H1 (cell line): ENCODE data around the gene USP24. TPM values are rescaled to one million over a fixed set of nuclear protein-coding genes. Genes with fewer than 3 reads are reported as not detected.
"Not testable (repeated sequence)": the region's sequence is repeated elsewhere in the genome, so short reads cannot be mapped to it uniquely, and the experiment has no call there.

Source experiments
- CTCF ChIA-PET: fragments of 300-600 bp; sonication (Branson Sonifier 250); formaldehyde crosslinking; loops from one replicate; lab custom pipeline; 2021; ENCODE audit not compliant: partially characterized antibody; lab: Charles Lee
- POLR2A ChIA-PET: fragments of 300-600 bp; sonication (Branson Sonifier 250); formaldehyde crosslinking; loops from one replicate; lab custom pipeline; 2021; ENCODE audit warnings: inconsistent platforms; ENCODE audit not compliant: partially characterized antibody; lab: Charles Lee
- DNase-seq, 2 experiments: peaks; one replicate each; pipeline versions ENCODE4 v3.0.0 to v3.0.0-alpha.2; 2010 to 2022; ENCODE audit warnings: low spot score in 2 of 2, low read depth in 1 of 2, mixed read lengths in 1 of 2
- FAIRE-seq: peaks from 2 replicates; lab custom pipeline; 2011; peaks lifted over from hg19 to GRCh38; lab: Jason Lieb, UNC
- H2AFZ ChIP-seq: 2 replicates; pipeline ENCODE4 v1.8.1; 2012; ENCODE audit warnings: low read length, inconsistent platforms
- H2AK5ac ChIP-seq: 2 replicates; pipeline ENCODE4 v1.6.1; 2013; ENCODE audit warnings: low read depth, low read length
- H2BK120ac ChIP-seq: replicated peaks from 2 replicates; pipeline ENCODE3; 2013; ENCODE audit warnings: low read depth, low read length, inconsistent platforms
- H2BK12ac ChIP-seq: 2 replicates; pipeline ENCODE4 v1.6.1; 2013; ENCODE audit warnings: low read depth, low read length
- H2BK15ac ChIP-seq: 2 replicates; pipeline ENCODE4 v1.6.1; 2013; ENCODE audit warnings: low read length
- H2BK20ac ChIP-seq: 2 replicates; pipeline ENCODE4 v1.6.1; 2013; ENCODE audit warnings: low read length
- H2BK5ac ChIP-seq: 2 replicates; pipeline ENCODE4 v1.6.1; 2013; ENCODE audit warnings: low read depth, low read length
- H3K14ac ChIP-seq: 2 replicates; pipeline ENCODE4 v1.6.1; 2013; ENCODE audit warnings: inconsistent platforms; ENCODE audit not compliant: insufficient read length
- H3K18ac ChIP-seq: 2 replicates; pipeline ENCODE4 v1.6.1; 2013; ENCODE audit warnings: low read length; ENCODE audit errors: extremely low read depth
- H3K23ac ChIP-seq: 2 replicates; pipeline ENCODE4 v1.6.1; 2013; ENCODE audit warnings: inconsistent platforms; ENCODE audit not compliant: insufficient read length
- H3K23me2 ChIP-seq: 2 replicates; pipeline ENCODE4 v1.6.1; 2013; ENCODE audit warnings: low read depth, low read length
- H3K27ac ChIP-seq: 2 replicates; pipeline ENCODE4 v1.6.1; 2011; ENCODE audit warnings: low read depth, low read length, inconsistent platforms
- H3K27me3 ChIP-seq, 4 experiments: replicated peaks in 1 of 4; 1 replicate in 1 of 4; 2 replicates in 3 of 4; pipeline versions ENCODE4 v1.6.1 to v1.8.1; 2011 to 2013; ENCODE audit warnings: low read length in 3 of 4, mild to moderate bottlenecking in 3 of 4, inconsistent platforms in 2 of 4, mixed read lengths in 2 of 4, moderate library complexity in 1 of 4; ENCODE audit not compliant: control insufficient read depth in 3 of 4, insufficient read depth in 3 of 4; ENCODE audit errors: extremely low read depth in 1 of 4
- H3K36me3 ChIP-seq, 4 experiments: 2 replicates each; pipeline versions ENCODE4 v1.6.1 to v1.8.1; 2011 to 2013; ENCODE audit warnings: mild to moderate bottlenecking in 4 of 4, low read length in 3 of 4, moderate library complexity in 2 of 4, control low read depth in 1 of 4, inconsistent platforms in 1 of 4; ENCODE audit not compliant: insufficient read depth in 4 of 4, control insufficient read depth in 2 of 4
- H3K4ac ChIP-seq: replicated peaks from 2 replicates; pipeline ENCODE3; 2013; ENCODE audit warnings: low read length, low read depth, mixed read lengths, inconsistent platforms; ENCODE audit not compliant: insufficient read length
- H3K4me1 ChIP-seq, 4 experiments: replicated peaks in 1 of 4; 1 replicate in 1 of 4; 2 replicates in 3 of 4; pipeline versions ENCODE4 v1.6.1 to v1.8.1; 2011 to 2013; ENCODE audit warnings: low read length in 3 of 4, inconsistent platforms in 2 of 4, mixed read lengths in 1 of 4; ENCODE audit not compliant: insufficient read depth in 4 of 4, control insufficient read depth in 3 of 4
- H3K4me2 ChIP-seq, 2 experiments: 2 replicates each; pipeline versions ENCODE4 v1.6.1 to v1.8.1; 2011 to 2013; ENCODE audit warnings: low read depth in 2 of 2, low read length in 2 of 2, control low read depth in 1 of 2, inconsistent platforms in 1 of 2, mild to moderate bottlenecking in 1 of 2; ENCODE audit not compliant: insufficient read depth in 1 of 2
- H3K4me3 ChIP-seq, 4 experiments: fragments of 200-600, 300-600 bp in 1 of 4; sonication (generic), shearing (Covaris generic), sonication (Bioruptor Twin) in 1 of 4; 2 replicates each; pipeline versions ENCODE4 v1.5.1 to v1.8.1; 2011 to 2016; ENCODE audit warnings: low read length in 4 of 4, low read depth in 3 of 4, control low read depth in 2 of 4, inconsistent platforms in 2 of 4, mild to moderate bottlenecking in 2 of 4, mixed read lengths in 1 of 4, moderate library complexity in 1 of 4; ENCODE audit not compliant: insufficient read depth in 2 of 4; ENCODE audit errors: extremely low read depth in 1 of 4
- H3K56ac ChIP-seq: replicated peaks from 2 replicates; pipeline ENCODE3; 2013; ENCODE audit warnings: low read depth, mild to moderate bottlenecking, mixed read lengths, low read length, inconsistent platforms; ENCODE audit not compliant: insufficient read length
- H3K79me1 ChIP-seq: 2 replicates; pipeline ENCODE4 v1.6.1; 2013; ENCODE audit warnings: low read depth, low read length, control low read depth
- H3K79me2 ChIP-seq, 2 experiments: 2 replicates each; pipeline versions ENCODE4 v1.6.1 to v1.8.1; 2012 to 2013; ENCODE audit warnings: low read length in 2 of 2, mild to moderate bottlenecking in 2 of 2, inconsistent platforms in 1 of 2; ENCODE audit not compliant: insufficient read depth in 2 of 2, control insufficient read depth in 1 of 2
- H3K9ac ChIP-seq, 4 experiments: replicated peaks in 1 of 4; 1 replicate in 1 of 4; 2 replicates in 3 of 4; pipeline versions ENCODE4 v1.6.1 to v1.8.1; 2011 to 2013; ENCODE audit warnings: low read depth in 3 of 4, low read length in 3 of 4, control low read depth in 2 of 4, mild to moderate bottlenecking in 2 of 4, moderate library complexity in 2 of 4, inconsistent platforms in 1 of 4; ENCODE audit errors: extremely low read depth in 1 of 4
- H3K9me3 ChIP-seq, 2 experiments: 2 replicates each; pipeline versions ENCODE4 v1.6.1 to v1.8.1; 2012 to 2013; ENCODE audit warnings: mild to moderate bottlenecking in 2 of 2, moderate library complexity in 2 of 2, control low read depth in 1 of 2, inconsistent platforms in 1 of 2, low read depth in 1 of 2, low read length in 1 of 2, mixed read lengths in 1 of 2; ENCODE audit not compliant: insufficient read depth in 2 of 2
- H4K20me1 ChIP-seq, 2 experiments: replicated peaks in 1 of 2; 2 replicates each; pipeline versions ENCODE3 to v1.8.1; 2011 to 2013; ENCODE audit warnings: inconsistent platforms in 2 of 2, low read length in 2 of 2, mild to moderate bottlenecking in 1 of 2; ENCODE audit not compliant: insufficient read depth in 2 of 2, control insufficient read depth in 1 of 2
- H4K5ac ChIP-seq: 2 replicates; pipeline ENCODE4 v1.6.1; 2013; ENCODE audit warnings: low read length, low read depth, mixed read lengths, inconsistent platforms; ENCODE audit not compliant: insufficient read length
- H4K8ac ChIP-seq: 2 replicates; pipeline ENCODE4 v1.8.0; 2013; ENCODE audit warnings: mild to moderate bottlenecking, moderate library complexity, low read length, inconsistent platforms; ENCODE audit not compliant: insufficient read depth; ENCODE audit errors: extremely low read depth
- H4K91ac ChIP-seq: replicated peaks from 2 replicates; pipeline ENCODE3; 2013; ENCODE audit warnings: low read length, mixed read lengths, inconsistent platforms; ENCODE audit not compliant: insufficient read length
- WGBS, 2 experiments: shearing (Covaris generic) in 1 of 2; methylation state at CpG; one replicate each; pipeline versions ENCODE4 v1.1.6 to v1.1.7; 2013 to 2015; ENCODE audit warnings: low lambda C conversion rate in 2 of 2, mixed read lengths in 2 of 2, inconsistent platforms in 1 of 2, low coverage in 1 of 2, missing lambda C conversion rate in 1 of 2; ENCODE audit not compliant: insufficient replicate concordance in 2 of 2, insufficient coverage in 1 of 2, insufficient read length in 1 of 2; ENCODE audit errors: extremely low coverage in 1 of 2, missing lambda C conversion rate in 1 of 2; 5-methylcytosine and 5-hydroxymethylcytosine counted together
- polyA plus RNA-seq, 7 experiments: library from polyadenylated mRNA; depleted of rRNA in 3 of 7; stranded (reverse) in 5 of 7; unstranded in 2 of 7; fragments of >200 nt in 5 of 7; fragments of 200-250 nt in 2 of 7; gene quantifications; 1 replicate in 5 of 7; 2 replicates in 1 of 7; 4 replicates in 1 of 7; pipeline versions ENCODE4 v1.2.1 to v1.2.3, GENCODE V29; 2011 to 2013; ENCODE audit warnings: missing spikeins in 2 of 7, mixed read lengths in 2 of 7
- total RNA-seq: library from RNA; stranded (reverse); fragmentation: NEBNext Ultra II Directional; extraction: Animal tissue kit (Norgen Biotek cat#: 25700); gene quantifications from 2 replicates; pipeline ENCODE4 v1.2.1, GENCODE V29; 2021

USP24 gene
- total and polyA plus RNA-seq, 2 of the 8 experiments (the other 6 are each of a cell fraction or from before 2014, with no cell fraction given), result 11.1 to 34.6 TPM

DNA sequence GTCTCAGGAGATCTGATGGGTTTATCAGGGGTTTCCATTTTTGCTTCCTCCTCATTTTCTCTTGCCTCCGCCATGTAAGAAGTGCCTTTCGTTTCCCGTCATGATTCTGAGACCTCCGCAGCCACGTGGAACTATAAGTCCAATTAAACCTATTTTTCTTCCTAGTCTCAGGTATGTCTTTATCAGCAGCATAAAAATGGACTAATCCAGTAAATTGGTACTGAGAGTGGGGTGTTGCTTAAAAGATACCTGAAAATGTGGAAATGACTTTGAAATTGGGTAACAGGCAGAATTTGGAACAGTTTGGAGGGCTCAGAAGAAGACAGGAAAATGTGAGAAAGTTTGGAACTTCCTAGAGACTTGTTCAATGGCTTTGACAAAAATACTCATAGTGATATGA lies 184.1 kb downstream of the USP24 start:
- H3K9ac ChIP-seq, H3K4ac ChIP-seq, H3K4me2 ChIP-seq, DNase-seq, H3K27me3 ChIP-seq, H2BK20ac ChIP-seq, H4K91ac ChIP-seq, H3K79me1 ChIP-seq, H4K5ac ChIP-seq, H3K23me2 ChIP-seq, H4K8ac ChIP-seq, H2BK5ac ChIP-seq, FAIRE-seq, H2BK15ac ChIP-seq, H3K14ac ChIP-seq, H3K18ac ChIP-seq, H3K27ac ChIP-seq, POLR2A ChIA-PET, CTCF ChIA-PET, H2BK120ac ChIP-seq, H2AK5ac ChIP-seq, H3K36me3 ChIP-seq, H2BK12ac ChIP-seq, H4K20me1 ChIP-seq, H2AFZ ChIP-seq, H3K9me3 ChIP-seq, H3K56ac ChIP-seq, H3K4me1 ChIP-seq, H3K4me3 ChIP-seq, H3K79me2 ChIP-seq, H3K23ac ChIP-seq: not testable (repeated sequence)
- WGBS, 2 experiments, result 95% methylated on average over 5 of the region's 5 CpGs; no CpG with 5 or more reads in 1 of the 2 experiments

DNA sequence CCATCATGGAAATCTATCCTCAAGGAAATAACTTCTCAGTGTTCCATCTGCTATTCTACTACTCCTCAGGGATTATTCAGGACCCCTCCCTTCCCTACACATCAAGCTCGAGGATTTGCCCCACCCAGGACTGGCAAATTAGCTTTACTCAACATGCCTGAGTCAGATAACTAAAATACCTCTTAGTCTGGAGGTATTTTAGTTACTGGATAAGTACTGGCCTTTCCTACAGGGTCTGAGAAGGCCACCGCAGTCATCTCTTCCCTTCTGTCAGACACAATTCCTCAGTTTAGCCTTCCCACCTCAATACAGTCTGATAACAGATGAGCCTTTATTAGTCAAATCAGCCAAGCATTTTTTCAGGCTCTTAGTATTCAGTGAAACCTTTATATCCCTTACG lies 188.5 kb downstream of the USP24 start:
- CTCF ChIA-PET, result not testable (repeated sequence)

More for the DNA sequence above, 188.5 kb downstream of the USP24 start:
- H3K36me3 ChIP-seq, DNase-seq, H3K23ac ChIP-seq, H2BK20ac ChIP-seq, H3K56ac ChIP-seq, H4K5ac ChIP-seq, H3K79me2 ChIP-seq, H3K4me1 ChIP-seq, H2BK15ac ChIP-seq, FAIRE-seq, H4K20me1 ChIP-seq, H3K9ac ChIP-seq, H2BK120ac ChIP-seq, H2BK5ac ChIP-seq, H3K27me3 ChIP-seq, H3K23me2 ChIP-seq, H3K4me2 ChIP-seq, H3K14ac ChIP-seq, POLR2A ChIA-PET, H4K91ac ChIP-seq, H3K9me3 ChIP-seq, H2BK12ac ChIP-seq, H3K79me1 ChIP-seq, H2AK5ac ChIP-seq, H4K8ac ChIP-seq, H3K27ac ChIP-seq, H3K18ac ChIP-seq, H3K4ac ChIP-seq, H2AFZ ChIP-seq: not testable (repeated sequence)
- whole genome bisulfite sequencing, 2 experiments, result 94% methylated on average over 3 of the region's 3 CpGs; no CpG with 5 or more reads in 1 of the 2 experiments
- peak overlapping the region in 2 of 4 experiments; percentile 28 to 43; a peak in 2 of 8 replicates for H3K4me3 ChIP-seq
